ENCODE measurements around the gene DHRS4. TPM values are rescaled to one million over a fixed set of nuclear protein-coding genes. Genes with fewer than 3 reads are reported as not detected.

Gene DHRS4
- total RNA-seq: 36.4 and 42.9 TPM in 2 replicates

GRCh38 chr14:23953464-23954278, at the start of gene DHRS4:
TSS of gene DHRS4 (plus strand) at chr14:23953770. CDS start at chr14:23953789, 19 bp downstream.
- DNase-seq: peak; percentile 86

GRCh38 chr14:23910101-23910875, 43.3 kb upstream of the DHRS4 start:
- peak; percentile 68 for DNase-seq

GRCh38 chr14:23910876-23911210, 42.7 kb upstream of the DHRS4 start:
- no peak for DNase-seq

GRCh38 chr14:23915559-23915958, 38.0 kb upstream of the DHRS4 start:
- no peak for DNase-seq

- DNase-seq: no peak
These were observed 37.6 kb upstream of the DHRS4 start for GRCh38 chr14:23916004-23916403.

- DNase-seq: no peak
These were observed 37.1 kb upstream of the DHRS4 start for GRCh38 chr14:23916446-23916845.

GRCh38 chr14:23922545-23922944, 31.0 kb upstream of the DHRS4 start:
- no peak for DNase-seq

- DNase-seq: no peak
These were observed 28.0 kb upstream of the DHRS4 start for GRCh38 chr14:23925523-23926075.

GRCh38 chr14:23926543-23926942, 27.0 kb upstream of the DHRS4 start:
- no peak for DNase-seq

GRCh38 chr14:23929136-23929535, 24.4 kb upstream of the DHRS4 start:
- no peak for DNase-seq

- DNase-seq: peak; percentile 85
These were observed 23.7 kb upstream of the DHRS4 start for GRCh38 chr14:23929822-23930294.

GRCh38 chr14:23930742-23931141, 22.8 kb upstream of the DHRS4 start:
- no peak for DNase-seq

GRCh38 chr14:23931721-23932289, 21.8 kb upstream of the DHRS4 start:
- no peak for DNase-seq

- no peak for DNase-seq
These were observed 20.9 kb upstream of the DHRS4 start for GRCh38 chr14:23932639-23933038.

GRCh38 chr14:23933108-23933741, 20.3 kb upstream of the DHRS4 start:
- DNase-seq: no peak

GRCh38 chr14:23933742-23934128, 19.8 kb upstream of the DHRS4 start:
- DNase-seq: no peak

- no peak for DNase-seq
These were observed 18.4 kb upstream of the DHRS4 start for GRCh38 chr14:23935158-23935557.

- DNase-seq: no peak
These were observed 17.3 kb upstream of the DHRS4 start for GRCh38 chr14:23936084-23936829.

GRCh38 chr14:23937203-23937602, 16.4 kb upstream of the DHRS4 start:
- no peak for DNase-seq

GRCh38 chr14:23938823-23939222, 14.7 kb upstream of the DHRS4 start:
- no peak for DNase-seq

- DNase-seq: no peak
These were observed 13.8 kb upstream of the DHRS4 start for GRCh38 chr14:23939607-23940326.
